Breast epithelium (tissue), 4 donors: ENCODE measurements around the gene PLXNA2. TPM values are rescaled to one million over a fixed set of nuclear protein-coding genes. Genes with fewer than 3 reads are reported as not detected.

ENCODE experiments used
- DNase-seq, 2 donors: peaks; one replicate each; pipeline ENCODE4 v3.0.0-alpha.2; 2019; ENCODE audit warnings: low spot score in 2 of 2
- H3K27ac ChIP-seq, 2 donors: fragments of 200-600 bp; sonication (generic) in 1 of 2; one replicate each; pipeline ENCODE4 v1.5.1; 2016 to 2019; ENCODE audit warnings: mild to moderate bottlenecking in 1 of 2
- H3K27me3 ChIP-seq, 2 donors: fragments of 200-600 bp; sonication (generic) in 1 of 2; one replicate each; pipeline versions ENCODE4 v1.5.1 to v1.6.0; 2017 to 2019; ENCODE audit warnings: control low read depth in 1 of 2, mild to moderate bottlenecking in 1 of 2
- H3K36me3 ChIP-seq: fragments of 200-600 bp; one replicate; pipeline ENCODE4 v1.5.1; 2019
- H3K4me1 ChIP-seq, 2 donors: fragments of 200-600 bp; sonication (generic); one replicate each; pipeline ENCODE4 v1.5.1; 2016 to 2019; ENCODE audit warnings: control low read depth in 1 of 2
- H3K4me3 ChIP-seq, 3 donors: fragments of 200-600 bp; sonication (generic); 1 replicate in 2 of 3; 2 replicates in 1 of 3; pipeline ENCODE4 v1.5.1; 2016 to 2019; ENCODE audit warnings: mild to moderate bottlenecking in 3 of 3, moderate library complexity in 2 of 3
- H3K9me3 ChIP-seq, 2 donors: fragments of 200-600 bp; sonication (generic) in 1 of 2; one replicate each; pipeline ENCODE4 v1.5.1; 2016 to 2019; ENCODE audit warnings: control low read depth in 1 of 2
- POLR2A ChIP-seq: fragments of 450-650 bp; IDR thresholded peaks from one replicate; pipeline ENCODE4 v1.6.1; 2016; ENCODE audit warnings: antibody characterized with exemption, mild to moderate bottlenecking, moderate library complexity
- POLR2AphosphoS5 ChIP-seq, 3 donors: sonication (generic); formaldehyde crosslinking; IDR thresholded peaks; one replicate each; pipeline ENCODE4 v1.6.1; 2017; ENCODE audit warnings: antibody characterized with exemption in 3 of 3
- intact Hi-C: fragments of 100-400 bp; cut with DNase I; formaldehyde crosslinking; loops from one replicate; pipeline ENCODE4 v1.15.1; 2023; ENCODE audit warnings: low total_unique reads
- total RNA-seq, 3 donors: library from RNA; depleted of rRNA; stranded (reverse); fragments of >200 nt; gene quantifications; one replicate each; pipeline ENCODE4 v1.1.0, GENCODE V29; 2016
- TF ChIP-seq, protein P1 (sequence below), 3 donors: fragments of 450-650 bp; IDR thresholded peaks; one replicate each; pipeline ENCODE4 v1.5.1; 2016 to 2017; ENCODE audit warnings: antibody characterized with exemption in 3 of 3, mild to moderate bottlenecking in 3 of 3, moderate library complexity in 3 of 3

PLXNA2 gene
- total RNA-seq, 3 donors from 2014 or later = 11.3 to 18.2 (median 11.5) TPM

- peaks cover 0 to 4% of the 10 kb centered on the region in 2 donors for H3K4me1 ChIP-seq
- H3K27me3 ChIP-seq = no peaks in the 10 kb centered on the region
- TF ChIP-seq, protein P1, sequence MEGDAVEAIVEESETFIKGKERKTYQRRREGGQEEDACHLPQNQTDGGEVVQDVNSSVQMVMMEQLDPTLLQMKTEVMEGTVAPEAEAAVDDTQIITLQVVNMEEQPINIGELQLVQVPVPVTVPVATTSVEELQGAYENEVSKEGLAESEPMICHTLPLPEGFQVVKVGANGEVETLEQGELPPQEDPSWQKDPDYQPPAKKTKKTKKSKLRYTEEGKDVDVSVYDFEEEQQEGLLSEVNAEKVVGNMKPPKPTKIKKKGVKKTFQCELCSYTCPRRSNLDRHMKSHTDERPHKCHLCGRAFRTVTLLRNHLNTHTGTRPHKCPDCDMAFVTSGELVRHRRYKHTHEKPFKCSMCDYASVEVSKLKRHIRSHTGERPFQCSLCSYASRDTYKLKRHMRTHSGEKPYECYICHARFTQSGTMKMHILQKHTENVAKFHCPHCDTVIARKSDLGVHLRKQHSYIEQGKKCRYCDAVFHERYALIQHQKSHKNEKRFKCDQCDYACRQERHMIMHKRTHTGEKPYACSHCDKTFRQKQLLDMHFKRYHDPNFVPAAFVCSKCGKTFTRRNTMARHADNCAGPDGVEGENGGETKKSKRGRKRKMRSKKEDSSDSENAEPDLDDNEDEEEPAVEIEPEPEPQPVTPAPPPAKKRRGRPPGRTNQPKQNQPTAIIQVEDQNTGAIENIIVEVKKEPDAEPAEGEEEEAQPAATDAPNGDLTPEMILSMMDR (IDR thresholded peaks at IDR 0.05) = no peak
- no peak for TF ChIP-seq POLR2A
- no peak for TF ChIP-seq POLR2AphosphoS5 (IDR thresholded peaks at IDR 0.05)
- intact Hi-C loops = no loop called here
- H3K4me3 ChIP-seq = peak overlapping the region; percentile 2 to 86 (median 74)
- no peaks in the 10 kb centered on the region for H3K9me3 ChIP-seq
- H3K36me3 ChIP-seq = no peaks in the 10 kb centered on the region
- DNase-seq = no peak
- H3K27ac ChIP-seq = no peak overlapping the region
These were observed 2.0 kb downstream of the PLXNA2 start for GRCh38 chr1:208242146-208242545.

- H3K4me1 ChIP-seq = peaks cover 0 to 4% of the 10 kb centered on the region in 2 donors
- no peaks in the 10 kb centered on the region for H3K36me3 ChIP-seq
- H3K27ac ChIP-seq = no peak overlapping the region
- no peaks in the 10 kb centered on the region for H3K9me3 ChIP-seq
- no peak for DNase-seq
- peak overlapping the region in 2 of 3 donors; percentile 2 to 74 for H3K4me3 ChIP-seq
- intact Hi-C loops = no loop called here
- TF ChIP-seq POLR2A (no peak), POLR2AphosphoS5 (IDR thresholded peaks at IDR 0.05) (no peak)
- TF ChIP-seq, protein P1 (IDR thresholded peaks at IDR 0.05) = no peak
- H3K27me3 ChIP-seq = no peaks in the 10 kb centered on the region
These were observed 2.7 kb downstream of the PLXNA2 start for GRCh38 chr1:208241512-208241911.

GRCh38 chr1:208240662-208241355 is 3.4 kb downstream of the PLXNA2 start:
- H3K4me1 ChIP-seq = peaks cover 0 to 4% of the 10 kb centered on the region in 2 donors
- no peak for DNase-seq
- intact Hi-C loops = no loop called here
- no peaks in the 10 kb centered on the region for H3K9me3 ChIP-seq
- H3K27ac ChIP-seq = no peak overlapping the region
- H3K36me3 ChIP-seq = no peaks in the 10 kb centered on the region
- TF ChIP-seq, protein P1 (IDR thresholded peaks at IDR 0.05) = no peak
- no peak for TF ChIP-seq POLR2AphosphoS5 (IDR thresholded peaks at IDR 0.05)
- no peak for TF ChIP-seq POLR2A
- H3K27me3 ChIP-seq = no peaks in the 10 kb centered on the region
- H3K4me3 ChIP-seq = no peak overlapping the region

- no peaks in the 10 kb centered on the region for H3K36me3 ChIP-seq
- no peak for DNase-seq
- H3K9me3 ChIP-seq = no peaks in the 10 kb centered on the region
- no peaks in the 10 kb centered on the region for H3K27me3 ChIP-seq
- no peak overlapping the region for H3K4me3 ChIP-seq
- H3K27ac ChIP-seq = no peak overlapping the region
- H3K4me1 ChIP-seq = peaks cover 0 to 4% of the 10 kb centered on the region in 2 donors
- intact Hi-C loops = loop anchor here (10.0 kb wide), 1 partner anchor 205 kb away; no protein-coding TSS in a partner anchor
- TF ChIP-seq, protein P1 (IDR thresholded peaks at IDR 0.05) = no peak
- TF ChIP-seq POLR2AphosphoS5 (IDR thresholded peaks at IDR 0.05) = no peak
- no peak for TF ChIP-seq POLR2A
These were observed 4.5 kb downstream of the PLXNA2 start for GRCh38 chr1:208239473-208240381.
